GM21367 (cell line): ENCODE data around the gene EFHB.
"Not testable (repeated sequence)": the region's sequence is repeated elsewhere in the genome, so short reads cannot be mapped to it uniquely, and the experiment has no call there.

Experiments used
- ATAC-seq: cut with Tn5 transposase; IDR thresholded peaks from one replicate; pipeline ENCODE4 v1.9.1; 2021; ENCODE audit not compliant: unreplicated experiment

The EFHB gene

DNA sequence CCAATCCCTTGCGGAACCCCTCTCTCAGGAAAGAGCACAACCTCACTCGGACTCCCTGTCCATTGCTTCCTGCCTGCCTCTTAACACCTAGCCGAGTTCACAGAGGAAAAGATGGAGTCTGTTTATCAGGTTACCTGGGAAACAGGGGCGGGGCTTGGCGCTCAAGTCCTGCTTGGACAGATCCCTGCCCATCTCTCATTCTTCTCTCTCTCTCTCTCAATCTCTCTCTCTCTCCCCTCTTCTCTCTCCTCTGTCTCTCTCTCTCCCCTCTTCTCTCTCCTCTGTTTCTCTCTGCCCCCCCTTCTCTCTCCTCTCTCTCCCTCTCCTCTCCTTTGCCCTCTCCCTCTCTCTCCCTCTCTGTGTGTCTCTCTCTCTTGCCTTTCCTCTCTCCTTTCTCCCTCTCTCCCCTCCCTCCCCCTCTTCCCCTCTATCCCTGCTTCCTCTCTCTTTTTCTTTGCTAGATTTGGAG, at the start of gene EFHB:
Gene EFHB (minus strand): TSS at position 120 of the 469 bp plus-strand sequence. CDS start 199 bp downstream, outside the sequence.
- no peak for ATAC-seq

DNA sequence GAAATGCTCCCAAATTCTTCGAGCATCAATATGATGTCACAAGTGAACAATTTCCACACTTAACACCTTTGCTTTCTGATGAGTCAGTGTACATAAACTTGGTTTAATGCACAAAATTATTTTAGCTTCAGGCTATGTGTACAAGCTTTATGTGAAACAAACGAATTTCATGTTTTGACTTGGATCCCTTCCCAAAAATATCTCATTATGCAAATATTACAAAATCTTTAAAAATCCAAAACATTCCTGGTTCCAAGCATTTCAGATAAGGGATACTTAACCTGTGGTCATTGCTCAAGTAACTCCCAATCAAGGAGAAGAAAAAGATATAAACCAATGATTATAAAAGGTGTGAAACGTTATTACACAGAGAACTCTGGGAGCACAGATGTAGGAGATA, 38.0 kb upstream of the EFHB start:
- no peak for ATAC-seq

GRCh38 chr3:19970327-19970726, 36.3 kb upstream of the EFHB start:
- ATAC-seq: no peak

- no peak for ATAC-seq
Observed at GRCh38 chr3:19967812-19968211, 33.8 kb upstream of the EFHB start.

- no peak for ATAC-seq
Observed at GRCh38 chr3:19967208-19967607, 33.2 kb upstream of the EFHB start.

DNA sequence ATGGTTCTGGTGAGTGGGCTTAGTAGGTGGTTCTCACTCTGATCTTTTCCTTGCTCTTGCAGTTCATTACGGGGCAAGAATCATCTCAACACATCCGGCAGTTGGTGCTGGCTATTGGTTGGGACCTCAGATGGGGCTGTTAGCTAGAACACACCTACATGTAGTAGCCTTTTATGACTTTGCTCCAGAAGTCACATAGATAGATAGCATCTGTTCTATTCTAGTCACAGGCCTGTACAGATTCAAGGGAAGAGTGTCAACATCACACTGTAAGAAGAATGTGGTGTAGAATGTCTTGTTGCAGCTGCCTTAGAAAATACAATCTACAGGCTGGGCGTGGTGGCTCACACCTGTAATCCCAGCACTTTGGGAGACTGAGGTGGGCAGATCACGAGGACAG, 27.9 kb upstream of the EFHB start:
- ATAC-seq: no peak

DNA sequence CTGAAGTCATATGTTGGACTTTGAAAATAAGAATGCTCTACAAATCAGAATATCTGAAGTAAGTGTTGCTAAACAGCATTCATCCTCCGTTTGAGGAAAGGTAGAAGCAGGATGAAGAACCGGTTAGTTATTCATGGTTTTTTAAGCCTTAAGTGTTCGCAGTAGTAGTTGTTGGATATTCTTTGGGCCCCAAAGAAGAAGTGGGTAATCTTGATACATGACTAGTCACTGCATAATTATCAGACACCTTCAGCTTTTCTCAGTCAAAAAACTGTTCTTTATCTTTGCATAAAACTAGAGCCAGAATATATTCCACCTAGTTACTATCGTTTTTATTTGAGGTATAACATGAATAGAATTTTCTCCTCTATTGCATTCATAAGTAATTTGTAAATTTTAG, 26.7 kb upstream of the EFHB start:
- ATAC-seq: no peak

GRCh38 chr3:19959505-19959904, 25.5 kb upstream of the EFHB start:
- ATAC-seq: no peak

GRCh38 chr3:19957354-19957753, 23.3 kb upstream of the EFHB start:
- not testable (repeated sequence) for ATAC-seq

DNA sequence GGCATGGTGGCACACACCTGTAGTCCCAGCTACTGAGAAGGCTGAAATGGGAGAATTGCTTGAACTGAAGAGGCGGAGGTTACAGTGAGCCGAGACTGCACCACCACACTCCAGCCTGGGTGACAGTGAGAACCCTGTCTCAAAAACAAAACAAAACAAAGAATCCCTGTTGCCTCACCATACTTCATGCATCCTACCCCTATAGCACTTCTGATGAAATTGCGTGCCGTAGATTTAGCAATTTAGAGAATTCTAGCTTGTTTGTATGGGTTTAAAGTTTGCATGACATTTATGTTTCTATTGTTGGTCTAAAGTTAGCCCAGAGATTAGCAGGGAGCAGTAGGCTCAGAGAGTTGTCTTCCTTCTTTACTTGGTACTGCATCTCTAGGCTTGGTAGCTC, 20.7 kb upstream of the EFHB start:
- ATAC-seq: no peak

GRCh38 chr3:19950316-19950715, 16.3 kb upstream of the EFHB start:
- ATAC-seq: no peak

- ATAC-seq: no peak
Observed at GRCh38 chr3:19948226-19948591, 14.2 kb upstream of the EFHB start.

DNA sequence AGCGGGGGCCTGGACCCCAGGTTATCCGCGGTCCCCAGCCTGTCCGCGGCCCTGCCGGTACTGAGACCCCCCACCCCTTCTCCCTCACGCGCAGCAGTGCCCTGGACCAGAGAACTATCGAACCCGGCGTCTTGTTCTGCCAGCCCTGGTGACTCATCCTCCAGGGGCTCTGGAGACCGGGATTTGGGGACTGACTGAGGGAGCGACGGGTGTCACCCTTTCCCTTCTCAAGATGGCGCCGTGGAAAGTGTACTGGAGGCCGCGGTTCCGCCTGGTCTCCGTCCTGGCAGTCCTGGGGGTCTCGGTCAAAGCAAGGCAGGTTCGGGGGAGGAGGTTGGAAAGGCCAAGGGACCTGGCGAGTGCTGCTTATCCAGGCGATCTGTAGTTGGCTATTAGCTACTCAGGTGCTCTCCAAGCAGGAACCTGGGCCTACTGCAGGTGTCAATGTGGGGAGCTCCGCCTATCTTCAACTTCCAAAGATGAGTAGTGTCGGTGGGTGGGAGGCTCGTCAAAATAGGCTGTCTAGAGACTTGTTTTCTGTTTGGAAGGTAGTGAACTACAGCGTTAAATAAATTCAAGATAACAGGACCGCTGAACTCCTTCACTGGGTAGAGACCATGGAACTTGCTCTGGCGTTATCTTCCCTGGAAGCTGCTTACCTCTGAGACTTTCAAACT, 13.7 kb upstream of the EFHB start:
- peak; percentile 15 for ATAC-seq

GRCh38 chr3:19946832-19947548, 13.0 kb upstream of the EFHB start, which contains the start of gene RAB5A:
Gene RAB5A, plus strand, starts transcription at chr3:19947097. Its CDS starts 3,802 bp downstream, at chr3:19950899.
- ATAC-seq: peak; percentile 95

DNA sequence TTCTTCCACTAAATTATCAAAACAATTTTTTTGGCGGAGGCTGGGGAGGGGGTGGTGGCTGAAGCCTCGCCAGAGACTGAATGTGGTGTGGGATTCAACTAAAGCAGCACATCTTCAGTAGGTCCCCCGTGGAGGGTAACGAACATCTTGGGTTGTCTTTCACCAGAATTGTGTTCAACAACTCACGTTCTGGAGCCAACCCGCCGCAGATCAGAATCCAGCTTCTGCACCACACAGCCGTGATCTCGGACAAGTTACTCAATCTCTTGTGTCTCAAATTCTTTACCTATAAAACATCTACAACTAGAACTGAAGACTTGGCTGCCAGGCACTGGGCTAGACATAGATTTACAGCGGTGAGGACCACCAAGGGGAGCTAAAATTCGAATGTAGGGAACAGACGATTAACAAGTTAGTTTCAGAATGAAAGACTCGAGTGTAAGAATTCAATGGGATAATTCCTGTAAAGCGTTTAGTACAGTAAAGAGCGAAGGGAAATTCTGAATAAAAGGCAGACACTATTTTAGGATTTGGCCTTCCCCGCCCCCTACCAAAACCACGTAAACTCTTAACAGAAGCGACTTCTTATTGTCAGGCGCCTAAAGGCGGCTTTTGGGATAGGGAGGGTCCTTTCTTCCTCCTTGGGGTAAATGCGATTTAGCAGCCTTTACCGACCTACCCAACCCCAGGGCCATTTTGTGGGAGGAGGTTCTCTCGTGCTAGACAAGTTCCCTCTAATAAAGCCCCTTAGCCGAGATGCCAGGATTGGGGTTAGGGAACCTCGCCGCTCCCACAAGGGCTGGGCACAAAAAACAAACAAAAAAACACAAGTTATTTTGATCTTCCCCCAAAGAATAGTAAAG, 12.2 kb upstream of the EFHB start:
- ATAC-seq: no peak

DNA sequence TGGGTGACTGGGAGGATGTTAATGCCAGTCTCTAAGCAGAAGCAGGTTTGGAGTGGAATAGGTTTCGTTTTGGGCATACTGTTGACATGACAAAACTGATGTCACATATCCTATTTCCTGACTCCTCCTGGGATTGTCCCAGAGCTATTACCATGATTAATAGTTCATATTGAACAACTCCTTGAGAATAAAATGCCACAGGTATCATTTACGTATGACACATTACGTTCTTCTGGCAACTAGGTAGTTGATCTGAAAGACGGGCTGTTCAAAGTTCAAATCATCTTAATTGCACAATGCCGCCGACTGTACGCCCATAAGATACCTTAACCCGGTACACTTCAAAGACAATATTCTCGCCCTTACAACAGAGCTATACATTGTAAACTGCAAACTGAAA, 11.5 kb upstream of the EFHB start:
- no peak for ATAC-seq

DNA sequence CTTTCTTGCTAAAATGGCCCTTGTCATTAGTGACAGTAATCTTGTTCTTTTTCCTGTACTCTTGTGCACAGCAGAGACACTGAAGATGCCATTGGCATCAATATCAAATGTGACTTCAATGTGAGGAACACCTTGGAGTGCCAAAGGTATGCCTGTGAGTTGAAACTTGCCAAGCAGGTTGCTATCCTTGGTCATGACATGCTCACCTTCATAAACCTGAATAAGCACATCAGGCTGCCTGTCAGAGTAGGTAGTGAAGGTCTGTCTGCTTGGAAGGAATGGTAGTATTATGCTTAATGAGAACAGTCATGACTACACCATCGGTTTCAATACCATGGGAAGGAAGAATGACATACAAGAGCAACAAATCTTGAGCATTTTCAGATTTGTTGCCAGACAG, 6.6 kb upstream of the EFHB start:
- ATAC-seq: no peak

DNA sequence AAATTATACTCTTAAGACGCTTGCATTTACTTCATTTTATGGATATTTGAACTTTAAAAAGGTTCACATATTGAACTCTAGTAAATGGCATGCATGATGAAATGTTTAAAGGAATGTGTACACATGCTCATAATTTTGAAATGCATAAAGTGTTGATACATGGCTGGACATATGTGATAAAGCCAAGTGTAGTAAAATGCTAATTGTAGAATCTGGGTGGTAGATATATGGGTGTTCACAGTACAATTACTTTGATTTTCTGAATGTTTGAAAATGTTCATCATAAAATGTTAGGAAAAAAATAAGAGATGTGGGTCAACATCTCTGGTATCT, 4.2 kb upstream of the EFHB start:
- no peak for ATAC-seq

GRCh38 chr3:19937459-19938294, 3.7 kb upstream of the EFHB start:
- no peak for ATAC-seq

DNA sequence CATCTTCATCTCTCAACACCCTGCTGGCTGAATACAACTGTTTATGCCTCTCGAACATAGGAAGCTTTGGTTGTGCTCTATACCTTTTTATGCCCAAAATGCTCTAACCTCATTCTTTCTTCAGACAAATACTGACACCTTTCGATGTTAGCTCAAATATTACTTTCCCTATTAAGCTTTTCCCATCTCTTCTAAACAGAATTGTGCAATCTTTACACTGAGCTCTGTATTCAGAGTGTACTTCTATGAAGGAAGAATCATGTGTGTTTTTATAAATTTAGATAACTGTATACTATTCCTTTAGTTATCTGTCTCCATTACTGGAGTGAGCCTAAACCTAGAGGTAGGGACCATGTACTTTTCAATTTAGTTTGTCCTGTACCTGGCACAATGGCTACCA, 1.6 kb downstream of the EFHB start:
- ATAC-seq: no peak

GRCh38 chr3:19931767-19932188, 2.2 kb downstream of the EFHB start:
- ATAC-seq: no peak
